GM18909 (cell line): ENCODE measurements around the gene ISY1.
"Not testable (repeated sequence)": the region's sequence is repeated elsewhere in the genome, so short reads cannot be mapped to it uniquely, and the experiment has no call there.

Experiments used
- ATAC-seq: cut with Tn5 transposase; IDR thresholded peaks from one replicate; pipeline ENCODE4 v1.9.1; 2021; ENCODE audit warnings: mild to moderate bottlenecking; ENCODE audit not compliant: unreplicated experiment, poor library complexity

Gene ISY1

DNA sequence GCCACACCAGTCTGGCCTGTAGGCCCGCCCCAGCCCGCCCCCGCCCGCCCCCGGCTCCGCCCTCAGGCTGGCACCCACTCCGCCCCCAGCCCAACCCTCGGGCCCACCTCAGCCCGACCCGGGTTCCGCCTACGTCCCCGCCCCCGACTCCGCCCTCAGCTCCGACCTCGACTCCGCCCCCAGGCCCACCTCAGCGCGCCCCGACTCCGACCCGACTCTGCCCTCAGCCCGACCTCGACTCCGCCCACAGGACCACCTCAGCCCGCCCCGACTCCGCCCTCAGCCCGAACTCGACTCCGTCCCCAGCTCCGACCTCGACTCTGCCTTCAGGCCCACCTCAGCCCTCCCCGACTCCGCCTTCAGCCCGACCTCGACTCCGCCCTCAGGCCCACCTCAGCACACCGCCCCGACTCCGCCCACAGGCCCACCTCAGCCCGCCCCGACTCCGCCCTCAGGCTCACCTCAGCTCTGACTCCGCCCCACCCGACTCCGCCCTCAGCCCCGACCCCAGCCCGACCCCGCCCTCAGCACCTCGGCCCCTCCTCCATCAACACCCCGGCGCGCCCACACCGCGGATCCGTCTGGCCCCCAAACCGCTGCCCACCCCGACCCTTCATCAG is 39.0 kb downstream of the ISY1 start, which contains the start of gene RAB43:
TSS of gene RAB43 (minus strand) at position 13 of the 620 bp plus-strand sequence. CDS start 315 bp downstream, outside the sequence.
- peak; percentile 39 for ATAC-seq

DNA sequence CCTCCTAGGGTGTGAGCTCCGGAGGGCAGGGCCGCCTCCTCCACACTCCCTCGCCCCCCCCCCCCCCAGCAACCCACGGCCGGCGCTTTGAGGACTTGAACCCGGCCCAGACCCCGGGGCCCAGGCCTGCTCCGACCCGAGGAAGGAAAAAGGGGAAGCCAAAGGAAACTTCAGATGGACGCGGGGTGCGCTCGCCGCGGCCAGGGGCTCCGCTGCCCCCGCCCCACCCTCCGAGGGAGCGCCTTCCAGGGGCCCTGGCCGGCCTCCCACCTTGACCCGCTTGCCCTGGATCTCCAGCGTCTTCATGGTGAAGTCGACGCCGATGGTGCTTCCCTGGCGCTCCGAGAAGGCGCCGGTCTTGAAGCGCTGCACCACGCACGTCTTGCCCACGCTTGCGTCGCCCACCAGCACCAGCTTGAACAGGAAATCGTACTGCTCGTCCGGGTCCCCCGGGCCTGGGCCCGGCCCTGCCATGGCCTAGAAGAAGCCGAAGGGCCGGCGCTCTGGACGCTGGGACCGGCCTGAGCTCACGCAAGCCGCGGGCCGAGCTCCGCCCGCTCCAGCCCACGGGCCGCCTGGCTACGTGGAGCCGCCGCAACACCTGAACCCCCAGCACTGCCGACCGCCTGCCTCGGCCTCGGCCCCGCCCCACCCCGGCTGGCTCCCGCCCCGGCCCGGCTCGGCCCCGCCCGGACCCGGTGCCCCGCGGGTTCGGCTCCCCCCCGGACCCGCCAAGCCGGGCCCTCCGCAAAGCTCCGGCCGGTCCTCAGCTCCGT is 39.7 kb downstream of the ISY1 start:
- ATAC-seq, result peak; percentile 26

DNA sequence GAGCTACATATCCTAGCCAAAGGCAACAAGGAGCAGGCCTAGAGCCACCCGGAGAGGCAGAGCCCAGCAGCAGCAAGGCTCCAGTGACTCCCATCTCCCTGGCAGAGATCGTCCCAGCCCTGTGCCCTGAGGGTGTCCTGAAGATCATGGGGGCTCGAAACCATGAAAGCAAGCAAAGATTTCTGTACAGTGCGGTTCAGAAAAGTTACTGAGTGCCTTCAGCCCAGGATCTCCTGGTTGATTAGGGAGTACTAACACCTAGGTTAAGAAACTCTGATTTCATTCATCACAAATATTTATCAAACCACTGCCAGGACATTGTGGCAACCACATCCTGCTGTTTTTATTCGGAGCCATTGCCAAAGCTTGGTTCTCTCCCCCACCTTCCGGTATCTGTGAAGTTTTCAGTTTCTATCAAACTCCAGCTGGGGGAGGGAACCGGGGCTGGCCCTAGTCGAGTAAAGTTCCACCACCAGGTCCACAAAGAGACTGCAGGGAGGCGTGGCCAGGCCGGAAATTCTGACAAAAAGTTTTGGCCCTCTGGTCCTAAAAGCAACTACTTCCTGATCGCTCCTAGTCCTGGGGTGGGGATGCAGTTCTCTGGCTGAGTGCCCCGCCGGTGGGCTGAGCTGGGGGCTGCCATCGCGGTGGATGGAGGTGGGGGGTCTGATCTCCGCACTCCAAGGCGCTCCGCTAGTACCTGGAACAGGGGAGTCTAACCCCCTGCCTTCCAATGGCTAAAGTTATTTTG is 40.4 kb downstream of the ISY1 start:
- ATAC-seq, result peak; percentile 72

DNA sequence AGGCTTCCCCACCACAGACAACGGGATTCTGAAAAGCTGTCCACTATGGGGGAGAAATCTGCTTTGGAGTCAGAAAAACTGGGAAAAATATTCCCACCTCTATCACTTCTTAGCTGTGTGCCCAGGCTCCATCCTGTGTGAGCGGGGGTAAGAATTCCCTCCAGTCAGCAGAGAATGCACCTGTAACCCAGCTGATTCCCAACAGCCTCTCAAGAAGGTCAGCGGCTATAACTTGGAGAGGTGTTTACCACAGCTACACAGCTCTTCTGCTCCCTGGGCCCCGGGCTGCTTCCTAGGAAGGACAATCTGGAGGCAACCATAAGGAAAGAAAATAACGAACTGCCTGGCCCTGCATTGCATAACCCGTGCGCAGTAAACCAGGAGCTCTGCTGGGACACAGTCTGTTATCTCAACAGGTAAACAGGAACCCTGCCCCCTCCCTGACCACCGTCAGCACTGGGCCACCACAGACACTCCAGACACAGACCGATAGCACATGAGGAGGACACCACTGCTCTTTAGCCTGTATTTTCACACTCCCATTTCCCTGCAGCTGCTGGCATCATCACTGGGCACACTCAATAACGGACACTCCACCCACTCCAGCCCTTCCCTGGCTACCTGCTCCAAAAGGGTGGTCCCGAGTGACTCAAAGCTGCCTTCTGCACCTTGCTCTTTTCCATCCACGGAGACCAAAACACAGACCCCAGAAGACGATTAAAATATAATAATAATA is 41.3 kb downstream of the ISY1 start:
- ATAC-seq, result no peak

DNA sequence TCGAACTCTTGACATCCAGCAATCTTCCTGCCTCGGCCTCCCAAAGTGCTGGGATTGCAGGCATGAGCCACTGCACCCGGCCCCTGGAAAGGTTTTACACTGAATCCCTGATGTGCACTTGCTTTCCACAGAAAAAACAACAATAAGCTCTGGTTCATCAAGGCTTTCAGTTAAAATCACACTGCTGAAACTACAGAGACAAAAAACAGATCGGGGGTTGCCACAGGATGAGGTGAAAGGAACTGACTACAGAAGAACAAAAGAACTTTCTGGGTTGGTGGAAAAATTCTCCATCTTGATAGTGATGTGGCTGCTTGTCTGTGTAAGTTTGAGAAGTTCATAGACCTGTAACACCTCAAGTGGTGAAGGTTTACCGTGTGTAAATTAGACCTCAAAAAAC is 42.1 kb downstream of the ISY1 start:
- no peak for ATAC-seq

DNA sequence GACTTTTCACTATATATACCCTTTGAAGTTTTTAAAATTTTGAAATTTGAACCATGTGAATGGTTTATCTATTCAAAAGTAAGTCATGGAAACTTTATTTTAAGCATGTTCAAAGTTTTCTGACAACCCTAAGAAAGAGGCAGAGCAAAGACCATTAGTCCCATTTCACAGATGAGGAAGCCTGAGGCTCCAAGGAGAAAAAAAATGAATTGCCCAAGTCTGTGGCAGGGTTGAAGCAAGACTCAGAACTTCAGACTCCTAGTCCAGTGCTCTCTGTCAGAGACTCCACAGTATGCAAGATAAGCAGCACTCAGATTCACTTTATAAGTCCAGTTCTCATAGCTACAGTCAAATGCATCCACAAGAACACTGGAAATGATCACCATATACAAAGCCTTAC is 43.7 kb downstream of the ISY1 start:
- no peak for ATAC-seq

DNA sequence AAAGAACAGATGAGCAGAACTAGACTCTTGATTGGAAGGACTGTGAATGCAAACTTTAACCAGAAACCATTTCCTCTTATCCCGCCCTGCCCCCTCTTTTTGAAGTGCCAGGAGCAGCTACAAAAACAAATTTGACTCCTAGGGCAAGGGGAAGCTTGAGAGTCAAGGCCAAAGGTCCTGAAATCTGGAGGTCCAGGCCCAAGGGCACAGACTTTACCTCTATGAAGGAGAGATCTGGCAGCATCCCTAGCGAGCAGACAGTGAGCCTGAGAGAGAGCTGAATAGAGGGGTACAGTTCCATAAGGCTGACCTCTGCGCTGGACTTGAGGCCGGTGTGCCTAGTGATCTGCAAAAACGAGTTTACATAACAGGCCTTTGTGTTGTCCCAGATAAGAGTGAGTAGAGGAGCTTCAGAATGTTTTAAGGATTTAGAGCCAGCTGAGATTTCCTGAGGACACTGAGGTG is 44.3 kb downstream of the ISY1 start:
- no peak for ATAC-seq

DNA sequence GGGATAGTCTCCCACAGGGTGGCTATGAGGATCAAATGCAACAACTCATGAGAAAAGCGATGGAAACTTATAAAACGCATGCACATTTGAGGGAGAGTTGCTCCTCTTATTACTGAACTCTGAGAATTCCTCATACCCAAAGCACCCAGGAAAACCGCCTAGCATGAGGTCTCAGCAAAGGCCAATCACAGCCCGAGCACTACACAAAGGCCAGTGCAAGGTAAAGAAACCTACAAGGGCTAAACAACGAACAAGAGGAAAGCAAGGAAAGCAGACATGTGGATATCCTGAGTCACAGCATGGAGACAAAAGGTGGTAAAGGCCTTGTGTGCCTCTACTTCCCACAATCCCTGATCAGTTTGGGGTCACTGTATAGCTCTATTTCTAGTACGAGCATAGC is 46.4 kb downstream of the ISY1 start:
- ATAC-seq, result no peak

DNA sequence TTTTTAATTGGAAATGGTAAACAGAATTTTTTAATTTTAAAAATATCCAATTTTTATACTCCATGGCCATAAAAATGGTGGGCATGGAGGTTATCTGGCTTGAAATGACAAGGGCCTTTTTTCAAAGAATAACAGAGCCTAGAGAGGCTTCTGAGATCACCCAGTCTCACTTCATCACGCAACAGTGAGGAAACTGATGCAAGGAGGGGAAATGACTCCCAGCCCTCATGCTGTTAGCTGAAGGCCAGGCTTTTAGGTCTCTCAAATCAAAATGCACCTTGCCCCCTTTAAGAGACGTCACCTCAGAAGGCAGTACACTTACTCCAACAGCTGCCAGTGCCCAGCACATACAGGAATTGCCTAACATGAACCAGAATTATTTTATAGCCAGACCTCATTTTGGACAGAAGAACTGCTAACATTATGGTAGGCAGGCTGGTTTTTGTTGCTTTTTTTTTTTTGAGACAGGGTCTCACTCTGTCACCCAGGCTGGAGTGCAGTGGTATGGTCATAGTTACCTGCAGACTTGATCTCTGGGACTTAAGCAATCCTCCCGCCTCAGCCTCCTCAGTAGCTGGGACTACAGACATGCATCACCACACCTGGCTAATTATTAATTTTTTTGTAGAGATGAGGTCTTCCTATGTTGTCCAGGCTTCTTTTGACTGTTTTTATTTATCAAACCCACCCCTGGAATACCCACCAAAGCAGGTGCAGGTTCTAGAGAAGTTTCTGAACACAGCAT is 48.4 kb downstream of the ISY1 start:
- no peak for ATAC-seq

DNA sequence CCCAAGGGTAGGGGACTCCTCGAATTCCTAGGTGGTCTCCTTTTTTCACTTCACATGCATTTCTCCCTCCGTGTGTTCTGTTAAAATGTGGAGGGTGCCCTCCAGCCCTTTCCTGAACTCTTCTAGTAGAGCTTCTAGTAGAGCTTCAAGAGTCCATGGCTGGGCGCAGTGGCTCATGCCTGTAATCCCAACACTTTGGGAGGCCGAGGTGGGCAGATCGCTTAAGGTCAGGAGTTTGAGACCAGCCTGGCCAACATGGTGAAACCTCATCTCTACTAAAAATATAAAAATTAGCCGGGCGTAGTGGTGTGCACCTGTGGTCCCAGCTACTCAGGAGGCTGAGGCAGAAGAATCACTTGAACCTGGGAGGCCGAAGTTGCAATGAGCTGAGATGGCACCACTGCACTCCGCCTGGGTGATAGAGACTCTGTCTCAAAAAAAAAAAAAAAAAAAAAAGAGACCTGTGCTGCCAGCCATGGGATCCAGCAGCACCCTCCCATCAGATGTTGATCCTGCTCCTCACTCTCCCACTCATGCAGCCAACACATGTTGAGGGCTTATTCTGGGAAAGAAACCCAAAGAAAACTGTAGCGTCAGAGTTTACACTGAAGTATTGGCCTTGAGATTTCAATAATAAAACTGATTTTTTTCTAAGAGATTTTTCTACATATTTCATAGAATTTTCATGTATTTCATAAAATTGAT is 49.6 kb downstream of the ISY1 start:
- ATAC-seq, result not testable (repeated sequence)

DNA sequence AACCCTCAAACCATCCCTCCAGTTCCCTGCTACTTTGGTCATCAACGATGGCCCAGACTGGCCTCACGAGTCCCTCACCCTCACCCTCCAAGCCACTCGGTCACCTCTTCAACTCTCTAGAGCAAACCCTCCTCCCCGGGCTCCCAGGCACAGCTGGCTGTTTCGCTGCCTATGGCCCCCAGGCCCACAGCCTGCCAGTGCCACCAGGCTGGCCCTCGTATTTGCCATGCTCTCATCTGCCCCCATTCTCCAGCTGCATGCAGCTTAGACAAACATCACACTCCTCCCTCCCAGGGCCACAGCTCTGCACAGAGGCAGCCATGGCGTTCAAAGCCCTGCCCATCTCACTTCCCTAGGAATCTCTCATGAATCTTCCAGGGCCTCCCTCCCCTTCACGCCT is 53.1 kb downstream of the ISY1 start:
- no peak for ATAC-seq

DNA sequence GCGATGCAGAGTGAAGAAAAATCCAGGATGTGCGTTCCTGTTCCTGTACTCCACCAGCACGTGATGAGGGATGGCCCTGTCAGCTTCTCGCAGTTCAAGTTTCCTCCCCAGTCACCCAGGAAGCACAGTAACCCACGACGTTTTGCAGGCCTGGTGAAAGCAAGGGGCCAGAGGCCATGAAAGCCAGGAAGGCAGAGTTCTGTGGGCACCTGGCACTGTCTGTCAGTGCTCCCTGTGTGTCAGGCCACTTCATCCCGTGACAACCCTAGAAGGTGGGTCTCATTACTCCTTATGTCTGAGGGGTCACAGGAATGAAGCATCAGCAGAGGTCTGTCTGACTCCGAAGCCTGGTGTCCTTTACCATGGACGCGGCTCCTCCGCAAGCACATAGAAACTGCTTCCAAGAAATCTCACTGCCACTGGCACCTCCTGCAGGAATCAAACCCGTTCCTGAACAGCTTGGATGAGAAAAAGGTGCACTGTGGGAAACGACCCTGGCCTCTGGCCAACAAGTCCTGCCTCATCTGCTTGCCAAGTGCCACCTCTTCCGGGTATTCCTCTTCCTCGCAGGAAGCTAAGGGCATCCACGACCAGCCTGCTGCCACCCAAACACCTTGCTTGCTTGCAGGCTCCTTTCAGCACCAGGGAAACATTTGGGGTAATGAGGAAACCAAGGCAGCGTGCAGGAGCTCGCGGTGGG is 53.8 kb downstream of the ISY1 start:
- ATAC-seq, result no peak

DNA sequence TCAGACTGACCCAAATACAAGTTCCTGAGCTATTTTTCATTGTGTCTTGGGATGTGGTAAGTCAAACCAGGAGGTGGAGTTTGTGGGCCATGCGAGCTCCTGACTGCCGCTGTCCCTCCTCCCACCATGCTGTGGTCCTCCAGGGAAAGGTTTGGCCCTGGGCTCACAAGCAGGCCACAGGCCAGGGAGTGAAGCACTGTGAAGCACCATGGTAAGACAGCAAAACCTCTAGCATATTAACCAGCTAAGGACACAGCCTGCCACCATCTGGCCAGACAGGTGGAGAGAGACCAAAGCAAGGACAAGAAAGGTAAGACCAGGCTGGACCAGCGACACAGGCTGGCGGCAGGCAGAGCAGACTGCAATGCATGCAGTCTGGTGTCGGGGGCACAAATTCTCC is 54.5 kb downstream of the ISY1 start:
- no peak for ATAC-seq

DNA sequence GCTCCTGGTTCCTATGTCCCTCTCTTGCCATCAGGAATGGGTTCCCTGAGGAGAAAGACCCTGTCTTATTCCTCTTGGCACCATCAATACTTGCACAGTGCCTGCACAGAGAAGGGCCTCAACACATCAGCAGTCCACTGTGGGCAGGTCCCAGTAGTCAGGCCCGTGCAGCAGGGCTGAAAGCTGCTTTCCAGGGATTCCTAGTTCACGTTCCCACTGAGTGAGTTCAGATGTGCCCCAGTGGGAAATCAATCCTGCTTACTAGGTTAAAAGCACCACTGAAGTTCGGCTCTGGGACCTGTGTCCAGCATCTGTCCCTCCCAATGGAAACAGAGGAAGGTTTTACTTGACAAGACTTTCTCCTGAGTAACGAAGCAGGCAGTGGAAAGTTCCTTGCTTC is 55.0 kb downstream of the ISY1 start:
- no peak for ATAC-seq

DNA sequence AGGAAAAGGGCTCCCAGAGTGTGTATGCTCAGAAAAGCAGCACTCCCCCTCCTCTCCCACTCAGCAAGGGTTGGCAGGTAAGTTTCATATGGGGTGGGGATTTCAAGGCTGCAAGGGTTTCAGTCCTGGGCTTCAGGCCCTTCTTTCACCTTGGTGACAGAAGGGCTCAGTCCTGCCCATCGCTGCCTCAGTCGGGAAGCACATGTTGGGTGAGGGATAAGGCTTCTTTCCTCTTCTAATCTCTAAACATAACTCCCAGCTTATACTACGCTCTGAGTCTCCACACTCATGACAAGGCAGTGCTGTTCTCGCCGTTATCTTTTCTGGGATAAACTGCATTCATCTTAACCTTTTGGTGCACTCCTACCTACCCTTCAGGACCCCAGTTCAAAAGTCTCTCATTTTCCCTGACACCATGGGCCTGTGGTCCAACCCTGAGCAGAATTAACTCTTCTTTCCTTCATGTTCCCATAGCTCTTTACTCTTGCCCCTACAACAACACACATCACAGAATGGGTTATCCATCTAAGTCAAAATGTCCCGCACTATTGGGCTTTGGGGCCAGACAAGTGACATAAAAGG is 56.3 kb downstream of the ISY1 start:
- no peak for ATAC-seq

DNA sequence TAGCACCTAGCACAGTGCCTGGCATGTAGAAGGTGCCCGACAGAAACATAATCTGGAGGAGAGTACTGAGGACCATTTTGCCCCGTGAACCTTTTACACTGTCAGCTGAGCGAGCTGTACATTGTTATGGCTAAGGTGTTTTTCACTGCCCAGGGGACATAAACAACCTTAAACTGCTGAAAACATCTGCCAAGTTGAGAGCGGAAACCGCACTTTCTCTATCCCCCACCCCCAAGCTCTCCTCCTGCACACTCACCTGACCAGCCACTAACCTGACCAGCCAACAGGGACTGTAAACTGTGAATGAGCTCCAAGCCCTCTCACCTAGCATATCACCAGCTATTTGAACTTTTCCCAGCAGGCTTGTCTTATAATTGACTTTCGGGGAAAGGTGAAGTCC is 56.8 kb downstream of the ISY1 start:
- ATAC-seq, result no peak

DNA sequence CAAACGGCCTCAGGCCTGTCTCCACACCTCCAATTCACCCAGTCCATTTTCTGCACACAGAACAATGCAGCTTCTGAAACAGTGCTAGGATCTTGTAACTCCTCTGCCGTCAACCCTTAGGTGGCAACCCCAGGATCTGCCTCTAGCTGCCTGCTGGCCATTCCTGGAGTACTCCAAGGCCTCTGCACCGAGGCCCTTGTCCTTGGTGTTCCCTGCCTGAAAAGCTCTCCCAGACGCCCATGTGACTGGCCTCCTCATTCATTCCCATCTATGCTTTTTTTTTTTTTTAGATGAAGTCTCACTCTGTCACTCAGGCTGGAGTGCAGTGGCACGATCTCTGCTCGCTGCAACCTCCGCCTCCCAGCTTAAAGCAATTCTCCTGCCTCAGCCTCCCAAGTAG is 57.6 kb downstream of the ISY1 start:
- no peak for ATAC-seq

DNA sequence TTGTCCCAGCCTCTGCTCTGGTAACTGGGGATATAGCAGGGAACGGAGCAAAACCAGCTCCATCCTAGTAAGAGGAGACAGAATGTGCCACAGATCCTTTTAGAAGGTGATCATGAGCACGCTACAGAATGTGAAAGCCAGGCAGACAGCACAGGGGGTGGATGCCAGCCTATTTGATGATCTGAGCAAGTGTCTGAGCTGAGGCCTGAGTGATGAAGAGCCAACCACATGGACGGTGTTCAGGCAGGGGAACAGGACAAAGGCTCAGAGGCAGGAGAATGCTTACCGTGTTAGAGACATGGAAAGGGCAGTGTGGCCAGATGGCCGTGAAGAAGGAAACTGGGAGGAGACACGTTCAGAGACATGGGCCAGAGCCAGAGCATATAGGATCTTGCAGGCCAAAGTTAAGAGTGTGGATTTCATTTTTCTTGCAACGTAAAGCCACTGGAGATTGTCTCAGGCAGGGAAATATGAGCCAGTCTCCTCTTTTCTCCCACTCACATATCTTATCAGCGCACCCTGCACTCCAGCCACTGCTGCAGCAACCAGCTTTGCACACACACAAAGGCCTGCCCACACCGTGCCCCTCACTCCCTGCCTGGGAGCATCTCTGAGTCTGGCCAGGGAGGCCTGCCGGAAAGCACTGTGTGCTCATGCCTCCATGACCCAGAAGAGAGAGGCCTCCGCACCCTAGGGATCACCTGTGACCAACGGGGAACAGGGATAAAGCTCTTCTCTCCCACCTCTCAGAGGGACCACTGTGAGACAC is 59.3 kb downstream of the ISY1 start:
- ATAC-seq, result no peak
